Measurements from ENCODE around the gene BACH1. TPM values are rescaled to one million over a fixed set of nuclear protein-coding genes. Genes with fewer than 3 reads are reported as not detected.

The BACH1 gene
- total and polyA plus RNA-seq, 2 donors (not counting 1 experiment from before 2014, with no cell fraction given): 10.1 to 221 TPM

- ATAC-seq (ENCODE audit: low read depth): no peak
- DNase-seq: no peak
- intact Hi-C loops (cut with micrococcal nuclease): no loop called here
- TF ChIP-seq, protein P1, sequence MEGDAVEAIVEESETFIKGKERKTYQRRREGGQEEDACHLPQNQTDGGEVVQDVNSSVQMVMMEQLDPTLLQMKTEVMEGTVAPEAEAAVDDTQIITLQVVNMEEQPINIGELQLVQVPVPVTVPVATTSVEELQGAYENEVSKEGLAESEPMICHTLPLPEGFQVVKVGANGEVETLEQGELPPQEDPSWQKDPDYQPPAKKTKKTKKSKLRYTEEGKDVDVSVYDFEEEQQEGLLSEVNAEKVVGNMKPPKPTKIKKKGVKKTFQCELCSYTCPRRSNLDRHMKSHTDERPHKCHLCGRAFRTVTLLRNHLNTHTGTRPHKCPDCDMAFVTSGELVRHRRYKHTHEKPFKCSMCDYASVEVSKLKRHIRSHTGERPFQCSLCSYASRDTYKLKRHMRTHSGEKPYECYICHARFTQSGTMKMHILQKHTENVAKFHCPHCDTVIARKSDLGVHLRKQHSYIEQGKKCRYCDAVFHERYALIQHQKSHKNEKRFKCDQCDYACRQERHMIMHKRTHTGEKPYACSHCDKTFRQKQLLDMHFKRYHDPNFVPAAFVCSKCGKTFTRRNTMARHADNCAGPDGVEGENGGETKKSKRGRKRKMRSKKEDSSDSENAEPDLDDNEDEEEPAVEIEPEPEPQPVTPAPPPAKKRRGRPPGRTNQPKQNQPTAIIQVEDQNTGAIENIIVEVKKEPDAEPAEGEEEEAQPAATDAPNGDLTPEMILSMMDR (IDR thresholded peaks at IDR 0.05): no peak
- no peak for TF ChIP-seq EZH2 (IDR thresholded peaks at IDR 0.05; ENCODE audit: borderline replicate concordance, insufficient read depth, low read depth, low read length, poor library complexity, severe bottlenecking)
- no peak overlapping the region for H3K4me3 ChIP-seq (ENCODE audit: control extremely low read depth in 1 of 5, extremely low read depth in 1 of 5, insufficient read depth in 1 of 5, low read depth in 2 of 5, low read length in 4 of 5)
- H3K4me1 ChIP-seq (ENCODE audit: control insufficient read depth in 2 of 2, insufficient read depth in 2 of 2, low read length in 2 of 2): no peaks in the 10 kb centered on the region
- no peaks in the 10 kb centered on the region for H4K20me1 ChIP-seq (ENCODE audit: control insufficient read depth, insufficient read depth, low read length, poor library complexity, severe bottlenecking)
- Mint-ChIP-seq H3K27me3 (no peaks in the 10 kb centered on the region), H3K9me3 (ENCODE audit: insufficient read depth) (no peaks in the 10 kb centered on the region), H3K4me1 (no peaks in the 10 kb centered on the region), H3K4me3 (no peak overlapping the region), H3K27ac (no peak overlapping the region)
- H3K36me3 ChIP-seq (replicated peaks in 1 of 2; ENCODE audit: control extremely low read depth in 1 of 2, control insufficient read depth in 1 of 2, extremely low read depth in 1 of 2, insufficient read depth in 2 of 2, low read length in 1 of 2): peaks cover 2 to 3% of the 10 kb centered on the region in 2 experiments
- H2AFZ ChIP-seq (ENCODE audit: insufficient read depth, low read depth, low read length, poor library complexity, severe bottlenecking): no peak overlapping the region
- H3K4me2 ChIP-seq (replicated peaks; ENCODE audit: low read depth, low read length, poor library complexity, severe bottlenecking): no peak overlapping the region
- H3K9ac ChIP-seq (ENCODE audit: low read length): no peak overlapping the region
- H3K27ac ChIP-seq (ENCODE audit: low read length in 2 of 2): no peak overlapping the region
- CTCF ChIA-PET: no interaction called here
- WGBS (ENCODE audit: insufficient coverage): 91% methylated on average over 2 of the region's 2 CpGs
- H3K79me2 ChIP-seq (ENCODE audit: control insufficient read depth, insufficient read depth, low read length): no peaks in the 10 kb centered on the region
- H3K9me3 ChIP-seq (ENCODE audit: control extremely low read depth in 1 of 3, control insufficient read depth in 2 of 3, insufficient read depth in 1 of 3, low read length in 2 of 3): no peaks in the 10 kb centered on the region
- POLR2A ChIA-PET: no interaction called here
- no peaks in the 10 kb centered on the region for H3K27me3 ChIP-seq (replicated peaks in 1 of 4; ENCODE audit: control extremely low read depth in 1 of 4, control insufficient read depth in 3 of 4, insufficient read depth in 4 of 4, low read length in 3 of 4)
These were observed 86.1 kb downstream of the BACH1 start for GRCh38 chr21:29384683-29385359.

- Histone ChIP-seq H3K27me3 (replicated peaks in 1 of 4; ENCODE audit: control extremely low read depth in 1 of 4, control insufficient read depth in 3 of 4, insufficient read depth in 4 of 4, low read length in 3 of 4) (no peaks in the 10 kb centered on the region), H2AFZ (ENCODE audit: insufficient read depth, low read depth, low read length, poor library complexity, severe bottlenecking) (no peak overlapping the region), H4K20me1 (ENCODE audit: control insufficient read depth, insufficient read depth, low read length, poor library complexity, severe bottlenecking) (no peaks in the 10 kb centered on the region), H3K4me1 (ENCODE audit: control insufficient read depth in 2 of 2, insufficient read depth in 2 of 2, low read length in 2 of 2) (no peaks in the 10 kb centered on the region), H3K4me2 (replicated peaks; ENCODE audit: low read depth, low read length, poor library complexity, severe bottlenecking) (no peak overlapping the region), H3K4me3 (ENCODE audit: control extremely low read depth in 1 of 5, extremely low read depth in 1 of 5, insufficient read depth in 1 of 5, low read depth in 2 of 5, low read length in 4 of 5) (no peak overlapping the region), H3K27ac (ENCODE audit: low read length in 2 of 2) (no peak overlapping the region), H3K9me3 (ENCODE audit: control extremely low read depth in 1 of 3, control insufficient read depth in 2 of 3, insufficient read depth in 1 of 3, low read length in 2 of 3) (no peaks in the 10 kb centered on the region), H3K9ac (ENCODE audit: low read length) (no peak overlapping the region), H3K36me3 (replicated peaks in 1 of 2; ENCODE audit: control extremely low read depth in 1 of 2, control insufficient read depth in 1 of 2, extremely low read depth in 1 of 2, insufficient read depth in 2 of 2, low read length in 1 of 2) (peaks cover 2 to 3% of the 10 kb centered on the region in 2 experiments), H3K79me2 (ENCODE audit: control insufficient read depth, insufficient read depth, low read length) (no peaks in the 10 kb centered on the region)
- H3K27me3 Mint-ChIP-seq: no peaks in the 10 kb centered on the region
- ChIA-PET CTCF (no interaction called here), POLR2A (no interaction called here)
- no peak overlapping the region for H3K27ac Mint-ChIP-seq
- intact Hi-C loops (cut with micrococcal nuclease): no loop called here
- H3K9me3 Mint-ChIP-seq (ENCODE audit: insufficient read depth): no peaks in the 10 kb centered on the region
- no peak overlapping the region for H3K4me3 Mint-ChIP-seq
- WGBS (ENCODE audit: insufficient coverage): 98% methylated on average over 5 of the region's 6 CpGs
- DNase-seq (no peak), ATAC-seq (ENCODE audit: low read depth) (no peak)
- H3K4me1 Mint-ChIP-seq: no peaks in the 10 kb centered on the region
- no peak for TF ChIP-seq EZH2 (IDR thresholded peaks at IDR 0.05; ENCODE audit: borderline replicate concordance, insufficient read depth, low read depth, low read length, poor library complexity, severe bottlenecking)
- TF ChIP-seq, protein P1 (IDR thresholded peaks at IDR 0.05): no peak
These were observed 87.3 kb downstream of the BACH1 start for GRCh38 chr21:29385934-29386520.

All from B cell (primary cell).